GM21515 (cell line): ENCODE measurements around the gene KCND3.
A peak's percentile ranks its signal among the peaks of the same experiment; 100 is the strongest.
"Not testable (repeated sequence)": the region's sequence is repeated elsewhere in the genome, so short reads cannot be mapped to it uniquely, and the experiment has no call there.

Experiments
- ATAC-seq: cut with Tn5 transposase; IDR thresholded peaks from one replicate; pipeline ENCODE4 v1.9.1; 2021; ENCODE audit not compliant: unreplicated experiment

KCND3 gene

DNA sequence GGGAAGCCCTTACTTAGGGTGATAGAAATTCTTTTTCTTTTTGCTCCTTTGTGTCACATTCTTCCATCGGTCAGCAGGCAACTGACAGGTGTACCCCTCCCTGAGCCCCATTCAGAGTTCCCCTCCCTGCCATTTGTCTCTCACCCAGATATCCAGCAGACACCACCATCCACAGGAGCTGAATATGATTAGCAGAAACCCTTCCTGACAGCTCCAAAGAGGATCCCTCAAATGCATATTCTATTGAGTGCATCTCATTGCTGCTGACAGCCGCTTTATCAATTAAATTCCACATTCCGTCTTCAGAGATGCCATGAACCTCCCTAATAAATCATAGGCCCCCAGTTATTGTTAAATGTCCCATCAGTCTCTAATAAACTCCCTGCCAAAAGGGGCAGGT is 239.8 kb downstream of the KCND3 start:
- ATAC-seq, result no peak

DNA sequence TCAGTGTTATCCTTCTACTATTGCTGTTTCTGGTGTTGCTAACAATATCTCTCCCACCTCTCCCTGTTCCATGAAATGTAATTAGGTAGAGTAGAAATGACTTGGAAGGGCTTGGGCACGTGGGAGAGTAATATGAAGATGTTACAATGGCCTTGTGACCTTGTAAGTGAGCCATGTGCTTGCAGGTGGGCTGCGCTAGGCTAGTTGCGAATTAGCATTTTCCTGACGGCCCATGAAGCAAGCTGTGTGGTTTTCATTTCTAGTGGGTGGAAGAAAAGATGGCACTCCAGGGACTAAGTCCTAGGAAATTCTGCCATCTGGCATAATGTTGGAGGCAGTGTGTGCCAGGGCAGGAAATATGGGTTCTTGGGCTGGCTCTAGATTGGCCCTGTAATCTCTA is 241.5 kb downstream of the KCND3 start:
- ATAC-seq, result no peak

DNA sequence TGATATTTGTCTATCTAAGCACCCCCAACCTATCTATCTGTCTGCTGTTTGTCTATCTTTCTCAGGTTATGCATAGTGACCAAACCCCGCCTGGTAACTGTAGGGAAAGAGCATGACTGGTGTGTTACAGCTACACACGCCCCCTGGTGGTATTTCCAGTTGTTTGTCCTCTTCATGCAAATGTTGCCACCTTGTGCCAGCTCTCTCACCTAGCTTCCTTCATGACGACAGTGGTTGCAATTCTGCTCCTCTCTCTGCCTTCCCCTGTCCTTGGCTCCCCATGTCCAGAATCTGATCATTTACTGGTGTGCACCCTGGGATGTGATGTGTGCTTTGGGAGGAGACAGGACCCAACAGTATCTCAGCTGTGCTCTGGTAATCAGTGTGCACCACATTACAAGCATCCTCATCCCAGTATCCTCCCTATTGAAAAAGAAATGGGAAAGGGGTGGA is 242.2 kb downstream of the KCND3 start:
- ATAC-seq, result no peak

DNA sequence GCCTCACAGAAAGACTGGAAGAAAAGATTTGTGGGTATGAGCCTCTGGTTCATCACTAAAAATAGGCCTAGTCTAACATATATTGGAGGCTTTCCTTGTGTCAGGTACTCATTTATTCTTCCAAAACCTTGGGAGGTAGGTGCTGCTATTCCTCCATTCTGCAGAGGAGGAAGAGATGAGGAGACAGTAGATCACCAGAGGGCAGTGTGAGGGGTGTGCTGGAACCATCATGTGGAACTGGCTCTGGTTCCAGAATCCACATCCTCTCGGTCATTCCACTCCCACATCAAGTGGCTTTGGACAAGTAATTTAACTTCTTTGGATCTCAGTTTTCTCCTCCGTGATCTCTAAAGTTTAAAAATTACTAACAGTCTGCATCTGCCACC is 242.9 kb downstream of the KCND3 start:
- ATAC-seq, result no peak

DNA sequence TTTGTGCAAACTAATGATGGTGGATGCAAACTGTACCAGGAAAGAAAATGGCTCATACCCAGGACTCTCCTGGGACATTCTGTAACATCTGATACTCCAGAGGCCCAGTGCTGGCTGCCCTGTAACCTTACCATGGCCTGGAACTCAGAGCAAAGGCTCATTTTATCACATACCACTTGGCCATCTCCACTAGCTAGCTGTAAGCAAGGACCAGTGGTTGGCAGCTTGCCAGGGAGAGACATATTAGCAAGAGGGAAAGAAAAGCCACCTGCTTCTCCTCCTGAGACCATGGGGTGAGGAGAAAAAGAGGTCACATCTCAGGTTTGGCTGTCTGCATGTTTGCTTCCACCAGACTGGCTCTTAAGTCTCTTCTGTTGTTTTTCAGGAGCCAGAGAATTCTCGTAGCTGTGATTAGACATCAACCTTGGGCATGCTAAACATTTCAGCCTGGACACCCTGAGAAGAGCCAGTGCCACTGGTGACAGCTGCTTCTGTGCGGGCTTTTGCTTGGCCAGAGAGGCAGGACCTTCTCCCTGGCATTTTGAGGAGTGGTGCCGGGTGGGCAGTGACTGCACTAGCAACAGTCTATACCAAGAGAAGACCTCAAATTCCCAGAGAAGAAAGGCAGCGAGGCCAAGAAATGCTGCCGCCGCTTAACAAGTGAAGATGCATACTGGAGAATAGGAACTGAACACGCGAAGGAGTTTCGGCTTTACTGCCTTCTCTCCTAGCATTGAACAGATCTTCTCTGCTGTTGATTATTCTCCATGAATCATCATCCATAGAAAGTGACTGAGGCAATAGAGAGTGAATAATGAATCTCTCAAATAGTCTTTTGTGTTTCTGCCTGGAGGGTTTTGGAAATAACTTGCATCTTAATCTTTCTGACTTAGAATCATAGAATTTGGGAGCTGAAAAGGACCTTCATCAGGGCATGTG is 243.5 kb downstream of the KCND3 start:
- no peak for ATAC-seq

DNA sequence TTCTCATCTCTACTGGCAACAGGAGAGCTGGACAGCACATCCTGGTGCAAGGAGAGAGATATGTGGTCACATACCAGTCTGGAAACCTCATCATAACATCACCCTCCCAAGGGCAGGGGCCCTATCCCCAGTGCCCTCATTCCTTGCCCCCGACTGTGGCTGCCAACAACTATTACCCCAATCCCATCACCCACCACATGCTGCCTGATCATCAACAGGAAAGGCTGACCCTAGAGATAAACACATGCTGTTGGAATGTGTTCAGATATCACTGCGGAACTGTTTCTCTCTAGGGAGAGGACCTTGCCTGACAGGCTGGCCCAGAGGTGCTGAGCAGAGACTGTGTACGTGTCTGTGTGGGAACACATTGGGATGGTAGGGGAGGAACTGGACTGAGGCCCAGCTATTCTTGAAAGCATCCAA is 245.8 kb downstream of the KCND3 start:
- no peak for ATAC-seq

DNA sequence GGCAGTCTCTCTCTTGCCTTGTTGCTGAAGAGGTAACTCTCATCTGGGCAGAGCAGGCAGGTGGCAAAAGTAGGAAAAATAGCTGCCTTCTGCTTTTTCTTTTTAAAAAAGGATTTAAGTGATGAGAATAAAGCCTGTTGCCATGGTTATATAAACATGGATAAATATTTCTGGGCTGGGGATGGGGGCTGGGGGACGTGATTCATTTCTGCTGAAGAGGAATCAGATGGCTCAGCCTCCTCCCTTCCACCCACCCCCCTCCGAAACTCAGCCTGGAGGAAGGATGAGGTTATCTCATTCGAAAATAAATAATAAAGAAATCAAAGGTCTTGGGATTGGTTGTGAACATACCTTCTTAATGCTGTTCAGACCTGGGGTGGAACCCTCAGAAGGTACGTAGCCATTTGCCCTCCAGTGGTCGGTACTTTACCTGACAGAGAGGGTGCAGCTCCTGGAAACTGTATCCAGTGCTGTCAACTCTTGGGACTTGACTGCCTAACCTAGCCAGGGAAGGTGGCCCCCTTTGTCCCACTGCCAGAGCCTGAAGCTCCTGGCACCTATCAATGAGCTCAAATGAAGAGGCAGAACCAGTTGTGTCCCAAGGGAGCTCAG is 246.4 kb downstream of the KCND3 start:
- no peak for ATAC-seq

DNA sequence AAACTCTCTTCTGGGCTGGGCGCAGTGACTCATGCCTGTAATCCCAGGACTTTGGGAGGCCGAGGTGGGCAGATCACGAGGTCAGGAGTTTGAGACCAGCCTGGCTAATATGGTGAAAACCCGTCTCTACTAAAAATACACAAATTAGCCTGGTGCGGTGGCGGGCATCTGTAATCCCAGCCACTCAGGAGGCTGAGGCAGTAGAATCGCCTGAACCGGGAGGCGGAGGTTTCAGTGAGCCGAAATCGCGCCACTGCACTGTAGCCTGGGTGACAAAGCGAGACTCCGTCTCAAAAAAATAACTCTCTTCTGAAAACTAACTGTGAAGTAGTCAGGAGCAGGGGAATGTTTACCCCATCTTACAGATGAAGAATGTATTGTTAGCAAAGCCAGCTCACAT is 247.2 kb downstream of the KCND3 start:
- not testable (repeated sequence) for ATAC-seq

DNA sequence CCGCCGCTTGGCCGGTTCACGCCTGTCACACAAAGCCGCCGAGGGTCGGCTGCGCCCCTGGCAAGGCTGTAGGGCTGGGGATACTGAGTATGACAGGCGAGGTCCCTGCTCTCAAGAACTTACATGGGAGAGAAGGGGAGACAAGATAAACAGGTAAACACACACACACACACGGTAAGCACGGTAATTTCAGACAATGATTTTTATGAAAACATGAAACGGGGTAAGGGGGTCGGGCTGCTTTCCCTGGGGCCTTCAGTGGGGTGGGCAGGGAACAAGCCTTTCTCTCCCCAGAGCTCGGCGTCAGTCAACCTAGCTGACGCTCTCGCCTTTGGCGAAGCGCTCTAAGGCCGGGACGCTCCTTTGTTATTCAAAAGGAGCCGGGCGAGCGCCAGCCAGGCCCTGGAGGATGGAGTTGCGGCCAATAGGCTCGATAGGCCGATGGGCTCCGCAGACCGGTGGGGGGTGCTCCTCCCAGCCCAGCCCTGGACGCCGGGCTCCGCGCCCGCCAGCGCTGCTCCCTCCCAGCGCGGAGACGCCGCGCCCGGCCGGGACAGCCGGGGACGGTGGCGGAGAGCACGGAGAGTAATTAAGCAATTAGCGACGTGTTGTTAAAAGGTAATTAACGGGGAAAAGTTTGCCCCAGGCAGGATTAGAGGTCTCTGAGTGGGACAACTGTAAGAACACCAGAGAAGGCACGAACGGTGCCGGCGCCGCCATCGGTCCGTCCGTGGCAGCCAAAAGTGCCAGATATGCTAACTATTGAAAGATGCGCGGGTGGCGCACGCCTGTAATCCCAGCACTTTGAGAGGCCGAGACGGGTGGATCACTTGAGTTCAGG is 249.3 kb downstream of the KCND3 start:
- no peak for ATAC-seq

DNA sequence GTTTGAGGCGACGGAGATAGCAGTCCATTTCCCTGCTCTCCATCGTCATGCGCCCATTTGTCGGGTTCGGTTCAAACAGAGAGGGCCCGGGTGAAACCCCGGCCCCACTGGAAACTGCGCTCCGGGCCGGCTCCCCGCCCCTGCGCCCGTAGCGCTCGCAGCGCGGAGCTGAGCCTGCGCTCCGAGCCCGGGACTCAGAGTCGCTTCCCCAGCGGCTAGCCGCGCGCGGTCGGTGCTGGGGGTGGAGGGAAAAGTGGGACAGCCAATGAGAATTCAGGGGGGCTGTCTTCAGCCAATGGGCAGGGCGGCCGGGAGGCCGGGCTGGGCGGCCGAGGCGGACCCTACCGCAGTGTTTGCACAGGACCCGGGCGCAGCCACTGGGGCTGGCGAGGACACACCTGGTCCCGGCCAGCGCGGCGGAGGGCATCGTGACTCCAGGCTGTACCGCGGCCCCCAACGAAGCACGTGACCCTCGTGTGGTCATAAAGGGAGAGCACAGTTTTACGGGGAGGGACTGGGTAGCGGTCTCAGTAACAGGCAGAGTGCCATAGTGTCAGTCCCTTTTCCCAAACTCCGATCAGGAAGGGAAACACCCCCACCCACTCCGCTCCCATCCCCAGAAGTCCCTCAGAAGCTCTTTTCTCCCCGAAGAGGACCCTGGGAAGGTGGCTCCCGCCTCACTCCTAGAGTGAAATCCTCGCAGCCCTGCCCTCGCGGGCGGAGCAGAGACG is 250.1 kb downstream of the KCND3 start, which contains the start of gene INKA2:
TSS of gene INKA2 (minus strand) at position 202 of the 731 bp plus-strand sequence. CDS start at position 49, 153 bp downstream.
- ATAC-seq, result peak; percentile 85

DNA sequence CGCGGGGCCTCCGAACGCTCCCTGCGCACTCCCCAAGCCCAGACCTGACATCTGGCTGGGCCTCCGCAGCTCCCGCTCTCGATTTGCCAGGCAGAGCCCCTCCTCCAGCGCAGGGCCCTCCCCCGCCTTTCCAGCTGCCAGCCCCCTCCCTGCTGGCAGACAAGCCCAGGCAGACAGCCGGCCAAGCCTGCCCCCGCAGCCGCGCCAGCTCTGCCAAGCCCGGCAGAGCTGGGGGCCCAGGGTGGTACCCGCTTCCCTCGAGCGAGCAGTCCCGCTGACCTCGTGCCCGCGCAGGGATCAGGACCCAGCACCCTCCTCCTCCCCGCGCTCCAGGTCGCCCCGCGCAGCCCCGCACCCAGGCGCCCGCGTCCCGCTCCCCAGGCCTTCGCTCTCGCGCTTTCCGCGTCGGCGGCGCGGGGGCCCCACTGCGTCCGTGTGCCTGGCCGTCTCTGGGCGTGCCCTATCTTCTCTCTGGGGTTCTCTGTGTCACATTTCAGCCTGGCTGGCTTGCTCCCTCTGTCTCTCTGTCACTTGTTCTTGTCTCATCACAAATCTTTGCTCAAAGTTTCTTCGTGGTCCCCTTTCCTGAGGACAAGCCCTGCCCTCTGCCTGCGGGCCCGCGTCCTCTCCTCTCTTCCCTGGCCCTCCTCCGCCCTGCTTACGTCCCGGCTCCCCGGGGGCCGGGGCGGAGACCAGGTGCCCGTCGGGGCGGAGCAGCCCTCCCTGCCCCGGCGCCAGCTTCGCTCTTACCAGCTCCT is 250.9 kb downstream of the KCND3 start:
- peak; percentile 41 for ATAC-seq

DNA sequence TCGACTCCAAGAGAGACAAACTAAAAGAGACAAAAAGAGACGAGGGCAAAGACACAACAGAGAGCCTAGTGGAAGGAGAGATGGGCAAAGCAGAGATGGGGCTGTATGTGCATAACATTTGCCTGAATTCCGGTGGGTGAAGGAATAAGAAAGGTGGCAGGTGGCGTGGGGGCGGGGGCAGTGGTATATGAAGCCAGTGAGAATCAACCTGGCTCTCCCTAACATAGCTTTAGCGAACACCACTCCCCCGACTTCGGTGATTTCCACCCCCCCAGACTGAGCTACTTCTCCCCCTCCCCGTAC is 251.4 kb downstream of the KCND3 start:
- no peak for ATAC-seq

DNA sequence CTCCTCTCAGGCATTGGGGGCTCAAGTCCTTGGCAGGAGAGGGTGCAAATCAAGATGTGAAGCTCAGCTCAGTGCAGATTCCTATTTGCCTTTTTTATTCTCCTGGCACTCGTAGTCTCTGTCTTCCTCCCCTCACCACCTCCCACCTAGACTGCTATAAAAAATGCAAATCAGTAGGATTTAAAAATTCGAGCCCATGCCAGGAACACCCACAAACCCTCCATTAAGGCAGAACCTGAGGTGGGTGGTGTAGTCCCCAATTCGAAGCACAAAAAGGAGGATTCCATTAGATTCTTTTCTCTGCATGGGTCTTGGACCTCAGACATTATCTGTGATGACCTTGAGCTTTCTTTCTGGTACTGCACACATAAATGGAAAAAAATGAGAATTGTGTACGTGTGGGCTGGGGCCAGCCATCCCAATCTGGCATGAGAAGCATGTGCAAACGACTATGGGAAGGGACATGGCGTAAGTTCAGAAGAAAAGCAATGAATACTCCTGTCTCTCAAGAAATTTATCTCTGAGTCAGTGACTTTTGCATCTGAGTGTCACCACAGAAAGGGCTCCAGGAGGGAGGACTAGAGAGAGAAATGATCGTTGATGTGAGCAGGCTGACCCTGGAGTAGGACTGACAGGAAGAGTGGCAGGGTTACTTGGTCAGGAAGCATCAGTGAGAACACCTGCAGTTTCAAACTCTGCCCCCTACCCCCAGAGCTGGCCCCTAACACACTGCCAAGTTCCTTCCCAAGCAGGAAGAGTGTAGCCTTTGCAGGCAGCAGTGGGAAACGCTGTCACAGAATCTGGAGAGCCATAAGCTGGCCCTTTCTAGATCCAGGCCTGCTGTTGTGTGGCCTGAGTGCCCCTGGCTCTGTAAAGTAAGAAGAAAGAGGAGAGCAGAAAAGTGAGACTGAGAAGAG is 252.0 kb downstream of the KCND3 start:
- no peak for ATAC-seq

DNA sequence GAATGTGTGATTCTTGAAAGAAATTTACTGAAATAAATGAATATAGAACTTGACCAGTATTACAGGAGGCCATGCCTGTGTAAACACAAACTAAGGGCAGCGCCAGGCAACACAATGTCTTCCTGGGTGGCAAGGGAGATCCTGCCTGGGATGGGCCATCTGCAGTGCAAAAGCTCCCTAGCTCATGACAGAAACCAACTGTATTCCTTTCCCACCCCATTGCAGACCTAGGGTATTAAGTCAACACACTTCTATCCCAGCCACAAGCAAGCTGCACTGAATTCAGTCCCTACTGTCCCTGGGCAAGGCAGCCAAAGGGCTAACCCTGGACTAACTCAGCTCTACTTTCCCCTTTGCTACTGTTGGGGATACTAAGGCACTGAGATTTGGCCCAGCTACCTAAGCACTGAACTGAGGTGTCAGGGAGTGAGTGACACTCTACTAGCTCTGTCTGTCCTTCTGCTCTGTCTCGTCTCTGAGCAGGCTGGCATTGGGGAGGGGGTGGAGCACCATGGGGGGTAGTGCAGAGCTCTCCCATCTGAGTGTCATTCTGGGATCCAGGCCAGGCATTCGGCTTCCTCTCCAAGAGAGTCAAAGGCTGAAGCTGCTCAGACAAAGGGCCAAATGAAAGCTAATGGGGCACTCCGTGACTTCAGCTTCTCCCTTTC is 252.8 kb downstream of the KCND3 start:
- ATAC-seq, result no peak

DNA sequence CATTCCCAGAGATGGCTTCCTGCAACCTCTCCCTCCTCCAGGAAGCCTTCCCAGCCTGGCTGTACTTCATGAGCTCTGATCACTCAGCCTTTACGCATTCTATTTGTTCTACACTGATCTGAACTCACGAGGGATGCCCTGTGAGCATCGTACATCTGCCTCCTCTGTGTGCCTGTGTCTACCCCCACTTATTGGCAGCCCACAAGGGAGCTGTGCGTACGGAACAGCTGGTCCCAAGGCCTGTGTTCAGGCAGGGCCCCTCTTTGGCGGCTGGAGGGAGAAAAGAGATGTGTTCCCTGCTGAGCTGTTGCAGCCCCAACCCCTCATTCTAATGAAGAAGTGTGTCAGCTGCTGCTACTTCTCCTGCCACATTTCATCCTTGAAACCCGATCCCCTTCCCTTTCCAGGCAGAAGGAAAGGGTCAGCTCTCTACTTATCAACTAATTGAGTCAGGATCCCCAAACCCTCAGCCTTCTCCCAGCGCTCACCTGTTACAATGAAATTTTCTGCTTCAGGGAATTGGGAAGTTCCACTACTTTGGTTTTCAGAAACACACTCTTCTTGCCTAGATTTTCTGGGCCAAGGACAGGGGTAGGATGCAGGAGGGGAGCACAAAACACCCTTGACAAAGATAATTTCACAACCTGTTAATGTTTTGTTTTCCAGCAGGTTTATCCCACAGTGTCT is 253.5 kb downstream of the KCND3 start:
- no peak for ATAC-seq

DNA sequence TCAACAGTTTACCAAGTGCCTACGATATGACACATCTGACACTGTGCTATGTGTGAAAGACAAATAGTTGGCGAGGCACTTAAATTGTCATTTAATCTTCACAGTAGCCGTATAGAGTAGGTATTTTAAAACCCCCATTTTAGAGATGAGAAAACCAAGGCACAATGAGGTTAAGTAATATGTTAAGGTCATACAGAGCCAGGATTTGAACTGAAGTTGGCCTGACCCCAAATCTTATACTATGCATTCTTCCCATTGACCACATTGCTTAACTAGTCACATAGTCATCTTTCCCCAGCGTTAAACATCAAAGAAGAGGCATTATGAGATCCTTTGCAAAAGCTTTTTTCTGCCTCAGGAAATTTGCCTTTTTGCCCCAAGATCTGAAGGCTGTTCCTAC is 254.1 kb downstream of the KCND3 start:
- ATAC-seq, result no peak

DNA sequence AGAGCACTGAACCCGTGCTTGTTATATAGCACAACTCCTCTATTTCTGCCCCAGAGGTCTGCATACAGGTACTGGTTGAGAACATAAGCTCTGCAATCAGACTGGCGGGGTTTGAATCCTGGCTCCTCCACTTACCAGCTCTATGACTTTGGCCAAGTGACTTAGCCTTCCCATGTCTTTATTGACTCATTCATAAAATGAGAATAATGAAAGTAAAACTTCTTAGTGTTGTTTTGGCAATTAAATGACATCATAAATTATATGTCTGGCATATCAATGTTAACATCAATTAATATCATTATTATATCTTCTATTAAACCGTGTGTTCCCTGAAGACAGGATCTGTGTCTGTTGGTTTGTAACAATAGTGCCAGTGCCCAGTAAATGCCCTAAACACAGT is 254.6 kb downstream of the KCND3 start:
- ATAC-seq, result no peak

DNA sequence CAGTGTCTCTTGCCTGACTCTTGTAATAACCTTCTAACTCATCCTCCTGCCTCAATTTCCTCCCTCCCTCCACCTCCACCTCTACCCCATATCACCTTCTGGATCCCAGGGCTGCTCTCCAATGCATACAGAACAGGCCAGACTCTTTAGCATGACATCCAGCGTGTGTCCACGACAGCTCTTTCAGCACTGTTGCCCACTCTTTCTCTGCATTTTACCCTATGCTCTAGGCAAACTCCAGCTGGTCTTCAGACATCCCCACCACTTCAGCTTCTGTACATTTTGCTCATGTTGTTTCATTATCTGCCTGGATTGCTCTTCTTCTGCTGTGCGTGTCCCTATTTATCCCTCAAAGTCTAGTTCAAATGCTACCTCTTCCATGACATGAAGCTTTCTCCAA is 255.0 kb downstream of the KCND3 start:
- ATAC-seq, result no peak
